Astrocyte (in vitro differentiated cells and primary cell): ENCODE measurements around the gene UGT1A7. TPM values are rescaled to one million over a fixed set of nuclear protein-coding genes. Genes with fewer than 3 reads are reported as not detected.
"Not testable (repeated sequence)": the region's sequence is repeated elsewhere in the genome, so short reads cannot be mapped to it uniquely, and the experiment has no call there.

ENCODE experiments used
- DNase-seq: peaks from one replicate; pipeline ENCODE4 v3.0.0-alpha.2; 2010; ENCODE audit warnings: low read depth
- FAIRE-seq: peaks from 2 replicates; lab custom pipeline; 2011; peaks lifted over from hg19 to GRCh38; lab: Jason Lieb, UNC
- H2AFZ ChIP-seq: 2 replicates; pipeline ENCODE4 v1.6.0; 2012; ENCODE audit warnings: low read depth, low read length, inconsistent platforms
- H3K27ac ChIP-seq: 2 replicates; pipeline ENCODE4 v1.5.1; 2011; ENCODE audit warnings: low read depth, low read length, inconsistent platforms
- H3K27me3 ChIP-seq: 2 replicates; pipeline ENCODE4 v1.6.0; 2011; ENCODE audit warnings: low read length, inconsistent platforms; ENCODE audit not compliant: insufficient read depth
- H3K36me3 ChIP-seq: 2 replicates; pipeline ENCODE4 v1.5.1; 2011; ENCODE audit warnings: low read length, inconsistent platforms; ENCODE audit not compliant: insufficient read depth
- H3K4me1 ChIP-seq: 2 replicates; pipeline ENCODE4 v1.5.1; 2011; ENCODE audit warnings: low read length, inconsistent platforms; ENCODE audit not compliant: insufficient read depth
- H3K4me2 ChIP-seq: 2 replicates; pipeline ENCODE4 v1.6.0; 2012; ENCODE audit warnings: low read length, inconsistent platforms
- H3K4me3 ChIP-seq: 2 replicates; pipeline ENCODE4 v1.5.1; 2011; ENCODE audit warnings: low read depth, mild to moderate bottlenecking, low read length, inconsistent platforms; ENCODE audit not compliant: insufficient read depth
- H3K79me2 ChIP-seq: 2 replicates; pipeline ENCODE4 v1.6.0; 2012; ENCODE audit warnings: mild to moderate bottlenecking, low read length, inconsistent platforms; ENCODE audit not compliant: insufficient read depth
- H3K9ac ChIP-seq: 2 replicates; pipeline ENCODE4 v1.6.0; 2012; ENCODE audit warnings: mild to moderate bottlenecking, low read length, inconsistent platforms
- H3K9me3 ChIP-seq: 2 replicates; pipeline ENCODE4 v1.5.1; 2012; ENCODE audit warnings: low read depth, mild to moderate bottlenecking, low read length, inconsistent platforms; ENCODE audit not compliant: insufficient read depth
- H4K20me1 ChIP-seq: 2 replicates; pipeline ENCODE4 v1.6.0; 2012; ENCODE audit warnings: low read length, inconsistent platforms; ENCODE audit not compliant: insufficient read depth
- H3K27ac Mint-ChIP-seq: one replicate; pipeline ENCODE4 v1.8.0; 2021; ENCODE audit warnings: mild to moderate bottlenecking, mixed read lengths; ENCODE audit not compliant: unreplicated experiment
- H3K27me3 Mint-ChIP-seq: one replicate; pipeline ENCODE4 v1.8.0; 2021; ENCODE audit warnings: low read depth, mixed read lengths; ENCODE audit not compliant: unreplicated experiment
- H3K36me3 Mint-ChIP-seq: one replicate; pipeline ENCODE4 v1.8.0; 2021; ENCODE audit warnings: low read depth, mixed read lengths; ENCODE audit not compliant: unreplicated experiment
- H3K4me1 Mint-ChIP-seq: one replicate; pipeline ENCODE4 v1.8.0; 2021; ENCODE audit warnings: low read depth, mixed read lengths; ENCODE audit not compliant: unreplicated experiment
- H3K4me3 Mint-ChIP-seq: one replicate; pipeline ENCODE4 v1.8.0; 2021; ENCODE audit warnings: mild to moderate bottlenecking, moderate library complexity, mixed read lengths; ENCODE audit not compliant: unreplicated experiment
- H3K9me3 Mint-ChIP-seq: one replicate; pipeline ENCODE4 v1.8.0; 2021; ENCODE audit warnings: mild to moderate bottlenecking, mixed read lengths; ENCODE audit not compliant: unreplicated experiment
- EZH2 ChIP-seq: IDR thresholded peaks from 2 replicates; pipeline ENCODE4 v1.6.1; 2012; ENCODE audit warnings: mild to moderate bottlenecking, low read length, inconsistent platforms; ENCODE audit not compliant: insufficient read depth
- total RNA-seq: library from RNA; stranded (reverse); gene quantifications from 2 replicates; pipeline ENCODE4 v1.2.1, GENCODE V29; 2021
- TF ChIP-seq, protein P1 (sequence below): IDR thresholded peaks from 2 replicates; pipeline ENCODE4 v1.5.1; 2011; ENCODE audit warnings: low read depth, mild to moderate bottlenecking, inconsistent platforms, low read length, moderate library complexity; ENCODE audit not compliant: insufficient read depth

Gene UGT1A7
- total RNA-seq, 1 donor from 2014 or later, result not detected

DNA sequence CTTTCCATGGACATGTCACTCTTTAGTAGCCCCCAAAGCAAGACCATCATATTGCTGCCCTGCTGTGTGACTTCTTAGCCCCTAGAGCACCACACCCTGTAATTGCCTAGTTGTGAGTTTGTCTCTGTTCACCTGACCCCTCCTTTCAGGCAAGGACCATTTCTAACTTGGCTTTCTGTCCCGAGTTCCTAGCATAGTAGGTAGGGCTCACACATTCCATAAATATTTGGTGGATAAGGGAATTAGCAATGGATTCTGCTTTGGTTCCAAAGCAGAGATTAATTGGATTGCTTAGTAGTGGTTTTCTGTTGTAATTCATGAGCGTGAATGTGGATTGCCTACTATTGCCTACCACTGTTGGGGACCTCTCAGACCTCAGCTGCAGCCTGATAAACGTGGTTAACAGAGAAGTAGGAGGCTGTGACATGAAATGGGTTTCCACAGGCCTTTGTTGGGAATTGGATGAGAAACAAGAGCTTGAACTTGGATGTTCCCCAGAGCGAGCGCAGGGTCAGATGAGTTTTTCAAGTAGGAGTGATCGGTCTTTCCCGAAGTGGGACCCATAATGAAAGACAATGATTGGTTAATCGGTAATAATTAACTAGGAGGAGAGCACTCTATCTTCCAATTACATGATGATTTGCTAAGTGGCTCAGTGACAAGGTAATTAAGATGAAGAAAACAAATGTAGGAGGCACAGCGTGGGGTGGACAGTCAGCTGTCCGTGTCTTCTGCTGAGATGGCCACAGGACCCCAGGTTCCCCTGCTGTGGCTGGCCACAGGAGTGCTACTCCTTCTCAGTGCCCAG, 65.0 kb downstream of the UGT1A7 start:
- DNase-seq (peak; percentile 77), FAIRE-seq (no peak)
- no peaks in the 10 kb centered on the region for H3K4me1 Mint-ChIP-seq
- no peak overlapping the region for H3K4me3 Mint-ChIP-seq
- TF ChIP-seq, protein P1, sequence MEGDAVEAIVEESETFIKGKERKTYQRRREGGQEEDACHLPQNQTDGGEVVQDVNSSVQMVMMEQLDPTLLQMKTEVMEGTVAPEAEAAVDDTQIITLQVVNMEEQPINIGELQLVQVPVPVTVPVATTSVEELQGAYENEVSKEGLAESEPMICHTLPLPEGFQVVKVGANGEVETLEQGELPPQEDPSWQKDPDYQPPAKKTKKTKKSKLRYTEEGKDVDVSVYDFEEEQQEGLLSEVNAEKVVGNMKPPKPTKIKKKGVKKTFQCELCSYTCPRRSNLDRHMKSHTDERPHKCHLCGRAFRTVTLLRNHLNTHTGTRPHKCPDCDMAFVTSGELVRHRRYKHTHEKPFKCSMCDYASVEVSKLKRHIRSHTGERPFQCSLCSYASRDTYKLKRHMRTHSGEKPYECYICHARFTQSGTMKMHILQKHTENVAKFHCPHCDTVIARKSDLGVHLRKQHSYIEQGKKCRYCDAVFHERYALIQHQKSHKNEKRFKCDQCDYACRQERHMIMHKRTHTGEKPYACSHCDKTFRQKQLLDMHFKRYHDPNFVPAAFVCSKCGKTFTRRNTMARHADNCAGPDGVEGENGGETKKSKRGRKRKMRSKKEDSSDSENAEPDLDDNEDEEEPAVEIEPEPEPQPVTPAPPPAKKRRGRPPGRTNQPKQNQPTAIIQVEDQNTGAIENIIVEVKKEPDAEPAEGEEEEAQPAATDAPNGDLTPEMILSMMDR, result no peak
- TF ChIP-seq EZH2, result no peak
- Histone ChIP-seq H4K20me1 (no peaks in the 10 kb centered on the region), H3K36me3 (no peaks in the 10 kb centered on the region), H3K4me2 (no peak overlapping the region), H3K4me3 (no peak overlapping the region), H3K27ac (no peak overlapping the region), H3K9ac (no peak overlapping the region), H3K9me3 (no peaks in the 10 kb centered on the region), H2AFZ (no peak overlapping the region), H3K4me1 (no peaks in the 10 kb centered on the region), H3K27me3 (no peaks in the 10 kb centered on the region), H3K79me2 (no peaks in the 10 kb centered on the region)
- no peaks in the 10 kb centered on the region for H3K36me3 Mint-ChIP-seq
- H3K27me3 Mint-ChIP-seq, result peaks cover 26% of the 10 kb centered on the region
- H3K9me3 Mint-ChIP-seq, result peaks cover 17% of the 10 kb centered on the region
- H3K27ac Mint-ChIP-seq, result no peak overlapping the region

- H4K20me1 ChIP-seq, result no peaks in the 10 kb centered on the region
- no peak overlapping the region for H3K9ac ChIP-seq
- no peak for DNase-seq
- no peaks in the 10 kb centered on the region for H3K36me3 Mint-ChIP-seq
- no peak overlapping the region for H3K27ac ChIP-seq
- no peaks in the 10 kb centered on the region for H3K27me3 ChIP-seq
- H2AFZ ChIP-seq, result no peak overlapping the region
- H3K4me2 ChIP-seq, result no peak overlapping the region
- no peak for TF ChIP-seq EZH2
- TF ChIP-seq, protein P1, result no peak
- no peaks in the 10 kb centered on the region for H3K4me1 Mint-ChIP-seq
- FAIRE-seq, result no peak
- no peaks in the 10 kb centered on the region for H3K79me2 ChIP-seq
- peaks cover 21% of the 10 kb centered on the region for H3K27me3 Mint-ChIP-seq
- H3K27ac Mint-ChIP-seq, result no peak overlapping the region
- no peak overlapping the region for H3K4me3 ChIP-seq
- H3K36me3 ChIP-seq, result no peaks in the 10 kb centered on the region
- no peaks in the 10 kb centered on the region for H3K9me3 ChIP-seq
- H3K4me3 Mint-ChIP-seq, result no peak overlapping the region
- H3K9me3 Mint-ChIP-seq, result peaks cover 19% of the 10 kb centered on the region
- H3K4me1 ChIP-seq, result no peaks in the 10 kb centered on the region
Measured at GRCh38 chr2:233747283-233747544, 65.5 kb downstream of the UGT1A7 start.

- not testable (repeated sequence) for H3K4me3 Mint-ChIP-seq, H3K4me2 ChIP-seq, H3K9me3 ChIP-seq, H3K27ac ChIP-seq, H2AFZ ChIP-seq, H3K4me1 ChIP-seq, H3K79me2 ChIP-seq, DNase-seq, H3K9ac ChIP-seq, FAIRE-seq, H3K27ac Mint-ChIP-seq, H3K36me3 ChIP-seq, H3K4me1 Mint-ChIP-seq, H3K36me3 Mint-ChIP-seq, H3K4me3 ChIP-seq, H3K27me3 ChIP-seq, H4K20me1 ChIP-seq
- Mint-ChIP-seq H3K9me3 (peaks cover 20% of the 10 kb centered on the region), H3K27me3 (peaks cover 16% of the 10 kb centered on the region)
Measured at GRCh38 chr2:233750689-233751088, 69.0 kb downstream of the UGT1A7 start.

GRCh38 chr2:233751212-233752009, 69.7 kb downstream of the UGT1A7 start:
- not testable (repeated sequence) for H3K4me1 Mint-ChIP-seq, H3K4me1 ChIP-seq, H3K4me3 ChIP-seq, H3K79me2 ChIP-seq, H3K4me2 ChIP-seq, H3K9ac ChIP-seq, DNase-seq, H3K27ac ChIP-seq, H2AFZ ChIP-seq, H3K9me3 ChIP-seq, H4K20me1 ChIP-seq, H3K27me3 ChIP-seq, H3K4me3 Mint-ChIP-seq, H3K36me3 Mint-ChIP-seq, H3K36me3 ChIP-seq, H3K27ac Mint-ChIP-seq
- peaks cover 20% of the 10 kb centered on the region for H3K9me3 Mint-ChIP-seq
- FAIRE-seq, result peak; percentile 55
- peaks cover 14% of the 10 kb centered on the region for H3K27me3 Mint-ChIP-seq
